Astrocyte of the spinal cord (primary cell): Measurements from ENCODE around the gene PPP2R2D.
A peak's percentile ranks its signal among the peaks of the same experiment; 100 is the strongest.
"Not testable (repeated sequence)": the region's sequence is repeated elsewhere in the genome, so short reads cannot be mapped to it uniquely, and the experiment has no call there.

Experiments
- DNase-seq: peaks from one replicate; pipeline ENCODE4 v3.0.0; 2011; ENCODE audit warnings: low read depth, low spot score
- H3K4me3 ChIP-seq: 2 replicates; pipeline ENCODE4 v1.5.1; 2011; ENCODE audit warnings: low read depth, mild to moderate bottlenecking, low read length, moderate library complexity
- in situ Hi-C: cut with HindIII; loops from 2 replicates; pipeline ENCODE4 v1.10.0; 2017; ENCODE audit warnings: low sequenced_read_pairs
- TF ChIP-seq, protein P1 (sequence below): IDR thresholded peaks from 2 replicates; pipeline ENCODE4 v1.5.1; 2012; ENCODE audit warnings: low read depth, mild to moderate bottlenecking, low read length, inconsistent platforms

Gene PPP2R2D

GRCh38 chr10:131881104-131881880 is 19.5 kb upstream of the PPP2R2D start:
- TF ChIP-seq, protein P1, sequence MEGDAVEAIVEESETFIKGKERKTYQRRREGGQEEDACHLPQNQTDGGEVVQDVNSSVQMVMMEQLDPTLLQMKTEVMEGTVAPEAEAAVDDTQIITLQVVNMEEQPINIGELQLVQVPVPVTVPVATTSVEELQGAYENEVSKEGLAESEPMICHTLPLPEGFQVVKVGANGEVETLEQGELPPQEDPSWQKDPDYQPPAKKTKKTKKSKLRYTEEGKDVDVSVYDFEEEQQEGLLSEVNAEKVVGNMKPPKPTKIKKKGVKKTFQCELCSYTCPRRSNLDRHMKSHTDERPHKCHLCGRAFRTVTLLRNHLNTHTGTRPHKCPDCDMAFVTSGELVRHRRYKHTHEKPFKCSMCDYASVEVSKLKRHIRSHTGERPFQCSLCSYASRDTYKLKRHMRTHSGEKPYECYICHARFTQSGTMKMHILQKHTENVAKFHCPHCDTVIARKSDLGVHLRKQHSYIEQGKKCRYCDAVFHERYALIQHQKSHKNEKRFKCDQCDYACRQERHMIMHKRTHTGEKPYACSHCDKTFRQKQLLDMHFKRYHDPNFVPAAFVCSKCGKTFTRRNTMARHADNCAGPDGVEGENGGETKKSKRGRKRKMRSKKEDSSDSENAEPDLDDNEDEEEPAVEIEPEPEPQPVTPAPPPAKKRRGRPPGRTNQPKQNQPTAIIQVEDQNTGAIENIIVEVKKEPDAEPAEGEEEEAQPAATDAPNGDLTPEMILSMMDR, result no peak
- in situ Hi-C loops, result no loop called here
- no peak overlapping the region for H3K4me3 ChIP-seq
- DNase-seq, result no peak

DNA sequence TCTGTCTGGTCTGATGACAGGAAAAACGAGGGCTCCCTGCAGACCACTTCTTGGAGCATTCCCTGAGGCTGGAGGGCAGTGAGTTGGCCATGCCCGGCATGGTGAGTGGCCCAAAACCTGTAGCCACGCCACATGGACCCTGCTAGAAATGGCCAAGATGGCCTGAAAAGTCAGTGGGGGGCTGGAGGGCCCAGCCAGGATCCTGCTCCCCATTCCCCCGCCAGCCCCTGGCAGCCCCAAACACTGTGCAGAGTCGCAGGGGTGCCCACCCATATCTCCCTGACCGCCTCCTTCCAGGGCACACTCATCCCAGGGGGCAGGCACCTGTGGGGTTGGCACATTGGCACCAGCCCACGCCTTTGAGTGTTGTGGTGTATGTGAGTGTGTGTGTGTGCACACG is 18.7 kb upstream of the PPP2R2D start:
- in situ Hi-C loops, result no loop called here
- no peak overlapping the region for H3K4me3 ChIP-seq
- TF ChIP-seq, protein P1, result no peak
- DNase-seq, result no peak

DNA sequence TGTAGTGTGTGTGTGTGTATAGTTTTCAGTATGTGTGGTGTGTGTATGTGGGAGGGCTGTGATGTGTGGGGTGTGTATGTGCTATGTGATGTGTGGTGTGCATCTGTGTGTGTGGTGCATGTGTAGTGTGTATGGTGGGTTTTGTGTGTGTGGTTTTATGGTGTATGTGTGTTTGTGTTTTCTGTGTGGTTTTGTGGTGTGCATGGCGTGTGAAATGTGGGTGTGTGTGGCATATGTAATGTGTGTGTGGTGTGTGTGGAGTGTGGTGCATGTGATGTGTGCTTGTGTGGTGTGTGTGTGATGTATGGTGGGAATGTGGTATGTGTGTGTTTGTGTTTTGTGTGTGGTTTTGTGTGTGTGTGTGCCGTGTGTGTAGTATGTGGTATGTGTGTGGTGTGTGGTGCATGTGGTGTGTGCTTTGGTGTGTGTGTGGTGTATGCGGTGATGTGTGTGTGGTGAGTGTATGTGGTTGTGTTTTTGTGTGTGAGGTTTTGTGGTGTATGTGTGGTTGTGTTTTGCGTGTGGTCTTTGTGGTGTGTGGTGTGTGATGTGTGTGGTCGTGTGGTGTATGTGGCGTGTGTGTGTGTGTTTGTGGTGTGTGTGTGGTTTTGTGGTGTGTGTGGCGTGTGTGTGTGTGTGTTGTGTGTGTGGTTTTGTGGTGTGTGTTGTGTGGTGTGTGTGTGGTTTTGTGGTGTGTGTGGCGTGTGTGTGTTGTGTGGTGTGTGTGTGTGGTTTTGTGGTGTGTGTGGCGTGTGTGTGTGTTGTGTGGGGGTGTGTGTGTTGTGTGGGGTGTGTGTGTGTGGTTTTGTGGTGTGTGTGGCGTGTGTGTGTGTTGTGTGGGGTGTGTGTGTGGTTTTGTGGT is 18.0 kb upstream of the PPP2R2D start:
- no peak for DNase-seq
- no peak overlapping the region for H3K4me3 ChIP-seq
- in situ Hi-C loops, result no loop called here
- TF ChIP-seq, protein P1, result no peak

GRCh38 chr10:131883621-131884393 is 17.0 kb upstream of the PPP2R2D start:
- in situ Hi-C loops, DNase-seq, H3K4me3 ChIP-seq: not testable (repeated sequence)

DNA sequence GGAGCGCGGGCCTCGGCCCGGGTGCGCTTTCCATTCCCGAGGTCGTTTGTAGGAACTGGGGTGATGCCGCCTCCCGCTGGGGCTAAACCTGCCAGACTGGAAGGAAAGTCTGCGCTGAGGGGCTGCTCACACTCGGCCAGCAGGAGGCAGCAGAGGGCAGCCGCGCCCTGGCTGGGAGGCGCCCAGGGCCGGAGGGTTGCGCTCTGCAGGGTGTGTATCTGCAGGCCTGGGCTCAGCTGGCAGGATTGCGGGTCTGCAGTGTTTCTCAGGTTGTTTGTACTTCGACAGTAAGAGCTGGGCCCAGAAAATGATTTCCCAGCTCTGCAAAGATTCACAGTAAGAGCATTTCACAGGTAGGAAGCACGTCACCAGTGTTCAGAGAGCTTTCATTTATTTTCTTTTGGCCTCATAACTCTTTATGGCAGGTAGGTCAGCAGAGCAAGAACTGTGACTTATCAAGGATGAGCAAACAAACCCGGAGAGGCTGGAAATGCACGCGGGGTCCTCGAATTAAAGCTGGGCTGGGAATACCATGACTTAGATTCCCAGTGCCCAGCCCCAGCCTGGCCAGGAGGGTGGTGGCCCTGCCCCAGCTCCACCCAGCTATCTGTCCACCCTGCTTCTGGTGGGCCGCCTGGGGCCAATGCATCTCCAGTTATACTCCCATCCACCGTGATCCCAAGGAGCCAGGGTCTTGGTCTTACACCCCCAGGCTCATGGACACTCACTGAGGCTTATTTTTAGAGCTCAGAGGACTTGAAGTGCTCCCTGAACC is 15.2 kb upstream of the PPP2R2D start:
- DNase-seq, result peak; percentile 41
- in situ Hi-C loops, result no loop called here
- TF ChIP-seq, protein P1, result peak; percentile 97
- no peak overlapping the region for H3K4me3 ChIP-seq

DNA sequence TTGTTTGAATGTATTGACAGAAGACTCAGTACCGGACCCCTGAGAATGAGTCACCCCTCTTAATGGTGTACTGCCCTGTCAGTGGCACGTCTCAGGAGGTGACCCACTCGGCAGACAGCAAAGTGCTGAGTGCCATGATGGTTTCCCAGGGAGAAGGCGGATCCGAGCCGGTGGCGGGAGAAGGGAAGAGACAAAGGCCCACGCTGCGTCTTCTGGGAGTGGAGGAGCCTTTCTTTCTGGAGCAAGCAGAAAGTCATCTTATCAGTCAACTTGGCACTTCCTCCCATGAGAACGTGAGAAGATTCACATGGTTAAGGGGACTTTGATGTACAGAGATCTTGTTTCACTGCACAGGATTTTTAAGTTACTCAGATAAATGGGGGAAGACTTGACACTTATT is 14.6 kb upstream of the PPP2R2D start:
- TF ChIP-seq, protein P1, result no peak
- no peak overlapping the region for H3K4me3 ChIP-seq
- DNase-seq, result no peak
- in situ Hi-C loops, result no loop called here
